GM21576 (cell line): Measurements from ENCODE around the gene IL13RA1.
"Not testable (repeated sequence)": the region's sequence is repeated elsewhere in the genome, so short reads cannot be mapped to it uniquely, and the experiment has no call there.

Experiments used
- ATAC-seq: cut with Tn5 transposase; IDR thresholded peaks from one replicate; pipeline ENCODE4 v1.9.1; 2021; ENCODE audit warnings: mild to moderate bottlenecking, moderate library complexity; ENCODE audit not compliant: unreplicated experiment

IL13RA1 gene

GRCh38 chrX:118726887-118727685 lies at the start of gene IL13RA1:
Gene IL13RA1, plus strand, starts transcription at chrX:118727606. Its CDS starts 33 bp downstream, at chrX:118727639.
- ATAC-seq = no peak

DNA sequence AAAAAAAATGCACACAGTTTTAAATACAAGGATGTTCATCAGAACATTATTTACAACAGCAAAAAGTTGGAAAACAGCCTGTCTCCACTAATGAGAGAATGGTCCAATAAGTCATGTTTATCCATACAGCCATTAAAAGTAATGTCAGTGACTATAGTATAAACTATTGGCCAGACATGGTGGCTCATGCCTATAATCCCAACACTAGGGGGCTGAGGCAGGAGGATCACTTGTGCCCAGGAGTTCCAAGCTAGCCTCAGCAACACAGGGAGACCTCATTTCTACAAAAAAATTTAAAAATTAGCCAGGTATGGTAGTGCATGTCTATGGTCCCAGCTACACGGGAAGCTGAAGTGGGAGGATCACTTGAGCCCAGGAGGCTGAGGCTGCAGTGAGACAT lies 48.1 kb upstream of the IL13RA1 start:
- no peak for ATAC-seq

DNA sequence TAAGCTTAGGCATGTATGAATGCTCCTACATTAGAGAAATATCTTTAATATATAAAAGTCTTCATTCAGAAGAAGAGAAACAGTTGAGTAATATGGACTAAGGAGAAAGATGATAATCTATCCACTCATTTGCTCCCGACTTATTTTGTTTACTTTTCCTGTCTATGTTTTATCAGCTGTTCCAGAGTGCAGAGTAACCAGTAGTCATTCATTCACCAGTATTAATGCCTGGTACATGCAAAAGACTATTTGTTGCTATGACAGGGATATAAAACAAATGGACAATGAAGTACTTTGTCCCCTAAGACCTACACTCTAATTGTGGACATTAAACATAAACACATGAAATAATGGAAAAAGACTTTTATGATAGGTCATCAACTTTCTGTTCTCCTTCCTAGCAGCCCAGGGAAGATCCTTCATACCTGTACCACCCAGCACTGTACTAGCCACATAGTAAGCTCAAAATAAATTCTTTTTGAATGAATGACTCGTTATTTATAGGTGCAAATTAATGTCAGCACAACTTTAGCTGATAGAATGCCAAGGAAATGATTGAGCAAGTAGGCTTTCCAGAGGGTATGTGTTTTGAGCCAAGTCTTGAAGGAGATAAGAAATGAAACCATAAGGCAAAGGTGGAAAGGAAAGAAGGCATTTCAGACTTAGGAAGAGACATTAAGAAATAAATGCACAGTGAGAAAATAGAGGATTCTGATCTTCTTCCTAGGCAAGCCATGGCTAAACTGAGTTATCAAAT lies 45.0 kb upstream of the IL13RA1 start:
- no peak for ATAC-seq

DNA sequence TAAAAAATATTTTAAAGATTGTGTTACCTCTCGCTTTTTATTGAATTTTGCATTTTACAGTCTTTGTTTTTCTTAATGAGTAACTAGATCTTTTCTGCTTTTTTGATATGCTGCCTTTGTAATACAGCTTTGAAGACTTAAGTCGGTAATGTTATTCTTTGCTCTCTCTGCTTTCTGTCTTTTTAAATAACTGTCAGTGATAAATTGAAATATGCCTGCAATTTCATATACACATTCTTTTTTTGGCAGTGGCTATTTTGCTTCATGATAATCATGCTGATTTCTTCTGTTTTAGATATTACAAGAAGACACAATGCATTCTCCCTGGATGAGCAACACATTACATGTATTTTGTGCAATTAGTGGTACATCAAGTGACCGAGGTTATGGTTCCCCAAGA lies 42.0 kb upstream of the IL13RA1 start:
- ATAC-seq = no peak

DNA sequence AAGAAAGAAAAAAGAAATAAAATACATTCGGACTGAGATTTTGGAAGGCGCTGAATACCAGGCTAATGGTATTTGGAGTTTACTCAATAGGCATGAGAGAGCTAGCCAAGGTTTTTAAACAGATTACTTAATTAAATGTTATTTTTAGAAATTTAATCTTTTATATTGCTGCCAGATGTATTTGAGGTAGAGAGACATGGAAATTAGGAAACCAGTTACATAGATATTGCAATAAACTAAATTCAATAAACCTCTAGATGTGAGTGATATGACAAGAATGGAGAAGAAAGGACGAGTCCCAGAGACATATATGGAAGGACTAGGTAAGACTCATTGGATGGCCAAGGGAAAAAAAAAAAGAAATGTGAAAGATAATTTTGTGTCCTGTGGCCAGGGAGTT lies 38.5 kb upstream of the IL13RA1 start:
- ATAC-seq = no peak

- no peak for ATAC-seq
Measured at GRCh38 chrX:118693843-118694242, 33.6 kb upstream of the IL13RA1 start.

DNA sequence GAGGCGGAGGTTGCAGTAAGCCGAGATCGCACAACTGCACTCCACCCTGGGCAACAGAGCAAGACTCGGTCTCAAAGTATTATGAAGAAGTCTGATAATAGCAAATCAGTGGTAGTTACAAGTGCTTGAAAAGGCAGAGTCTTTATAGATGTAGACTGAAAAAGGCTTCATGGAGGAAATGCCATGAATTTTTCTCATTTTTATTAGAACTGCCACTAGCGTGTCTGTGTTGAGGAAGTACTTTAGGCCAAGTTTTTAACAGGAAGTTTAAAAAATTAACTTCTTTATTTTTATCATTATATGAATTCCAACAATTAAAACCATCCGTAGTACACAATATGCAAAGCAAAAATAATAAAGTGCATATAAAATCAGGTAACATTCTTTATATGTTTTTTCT lies 32.8 kb upstream of the IL13RA1 start:
- no peak for ATAC-seq

DNA sequence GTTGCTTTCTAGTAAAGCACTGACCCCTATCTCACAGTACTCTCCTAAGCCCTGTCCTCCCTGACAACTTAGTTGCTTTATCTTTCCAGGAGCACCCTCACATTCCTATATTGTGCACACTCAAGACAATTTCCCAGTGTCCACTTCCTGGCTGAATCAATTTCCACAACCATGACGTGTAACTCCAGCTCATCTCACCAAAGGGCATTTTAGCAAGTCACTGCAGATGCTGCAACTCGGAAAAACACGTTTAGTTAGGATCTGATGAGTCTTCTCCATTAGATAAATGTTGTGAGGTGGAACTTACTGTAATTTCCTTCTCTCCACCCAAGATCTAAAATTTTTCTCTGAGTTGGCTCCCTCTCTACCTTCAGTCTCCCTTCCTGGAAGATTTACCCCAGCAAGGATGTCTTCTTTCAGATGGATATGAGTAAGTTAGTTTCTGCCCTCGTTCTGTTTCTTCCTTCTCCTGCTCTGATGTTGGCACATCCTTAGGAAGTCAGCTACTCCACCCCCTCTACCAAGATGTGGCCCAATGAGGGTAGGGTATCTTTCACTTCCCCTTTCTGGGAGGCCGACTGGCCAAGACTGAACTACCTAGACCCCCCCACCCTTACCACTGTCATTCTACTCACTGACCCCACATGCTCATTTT lies 28.8 kb upstream of the IL13RA1 start:
- ATAC-seq = no peak

DNA sequence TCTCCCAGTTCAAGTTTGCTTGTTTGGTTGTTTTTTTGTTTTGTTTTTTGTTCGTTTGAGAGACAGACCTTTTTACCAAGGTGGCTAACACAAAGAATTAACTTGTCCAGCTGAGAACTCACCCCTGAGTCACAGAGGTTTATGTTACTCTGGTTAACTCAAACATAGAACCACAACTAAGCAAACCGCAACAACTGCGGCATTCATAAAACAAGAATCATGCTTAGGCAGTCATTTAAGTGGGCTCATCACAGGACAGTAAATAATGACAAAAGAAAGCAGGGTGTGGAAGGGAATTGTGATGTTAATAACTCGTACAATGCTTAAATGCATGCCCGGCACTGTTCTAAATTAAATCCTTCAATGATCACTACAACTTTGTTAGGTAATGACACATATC lies 24.7 kb upstream of the IL13RA1 start:
- no peak for ATAC-seq

- ATAC-seq = no peak
Measured at GRCh38 chrX:118706681-118707080, 20.7 kb upstream of the IL13RA1 start.

GRCh38 chrX:118714521-118714920 lies 12.9 kb upstream of the IL13RA1 start:
- ATAC-seq = no peak

- ATAC-seq = not testable (repeated sequence)
Measured at GRCh38 chrX:118715917-118716316, 11.5 kb upstream of the IL13RA1 start.

DNA sequence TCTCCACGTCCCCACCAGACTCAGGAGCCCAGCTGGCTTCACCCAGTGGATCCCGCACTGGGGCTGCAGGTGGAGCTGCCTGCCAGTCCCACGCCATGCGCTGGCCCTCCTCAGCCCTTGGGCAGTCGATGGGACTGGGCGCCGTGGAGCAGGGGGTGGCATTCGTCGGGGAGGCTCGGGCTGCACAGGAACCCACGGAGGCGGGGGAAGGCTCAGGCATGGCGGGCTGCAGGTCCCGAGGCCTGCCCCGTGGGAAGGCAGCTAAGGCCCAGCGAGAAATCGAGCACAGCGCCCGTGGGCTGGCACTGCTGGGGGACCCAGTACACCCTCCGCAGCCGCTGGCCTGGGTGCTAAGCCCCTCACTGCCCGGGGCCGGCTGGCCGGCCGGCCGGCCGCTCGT lies 10.6 kb upstream of the IL13RA1 start:
- ATAC-seq = not testable (repeated sequence)

DNA sequence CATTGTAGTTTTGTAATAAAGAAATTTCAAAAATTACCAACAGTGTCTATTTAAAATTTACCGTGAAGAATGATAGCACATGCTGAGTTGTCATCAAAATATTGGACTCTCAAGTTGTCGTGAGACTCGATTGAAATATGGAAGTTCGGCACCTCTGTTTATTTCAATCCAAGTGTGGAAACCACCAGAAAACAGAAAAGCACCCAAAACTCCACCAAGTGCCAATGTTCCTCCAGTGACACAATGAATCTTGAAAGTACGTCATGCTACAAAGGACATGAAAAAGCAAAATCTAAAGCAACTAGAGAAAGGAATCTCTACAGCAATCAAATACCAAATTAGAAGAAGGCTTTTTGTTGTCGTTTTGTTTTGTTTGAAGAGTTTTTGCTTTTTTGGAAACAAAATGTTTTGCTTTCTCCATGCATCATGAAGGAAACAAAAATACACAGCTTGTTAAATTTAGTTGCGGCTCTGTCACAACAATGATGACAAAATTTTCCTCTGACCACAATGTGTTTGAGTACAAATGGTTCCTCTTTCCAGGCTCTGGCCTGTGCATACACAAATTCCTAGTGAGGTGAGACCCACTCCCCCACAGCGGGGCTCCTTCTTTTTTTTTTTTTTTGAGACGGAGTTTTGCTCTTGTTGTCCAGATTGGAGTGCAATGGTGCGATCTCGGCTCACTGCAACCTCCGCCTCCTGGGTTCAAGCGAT lies 9.6 kb upstream of the IL13RA1 start:
- ATAC-seq = no peak

- no peak for ATAC-seq
Measured at GRCh38 chrX:118718737-118719136, 8.7 kb upstream of the IL13RA1 start.

- no peak for ATAC-seq
Measured at GRCh38 chrX:118720058-118720707, 7.2 kb upstream of the IL13RA1 start.

DNA sequence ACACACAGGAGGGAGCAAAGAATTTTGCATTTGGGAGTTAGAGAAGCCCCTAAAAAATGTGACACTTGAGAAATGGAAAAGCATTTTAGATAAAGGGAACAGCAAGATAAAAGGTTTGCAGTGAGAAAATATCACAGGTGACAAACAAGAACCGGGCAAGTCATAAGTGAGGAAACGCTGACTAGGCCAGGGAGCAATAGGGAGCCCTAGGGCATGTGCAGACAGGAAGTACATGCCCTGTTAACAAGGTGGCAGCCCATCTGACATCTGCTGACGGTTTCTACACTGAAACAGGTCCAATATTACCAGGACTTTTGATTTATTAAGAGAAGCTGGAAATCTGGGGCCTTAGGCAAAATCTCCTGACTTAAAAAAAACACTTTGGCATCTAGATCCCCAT lies 4.0 kb upstream of the IL13RA1 start:
- no peak for ATAC-seq

DNA sequence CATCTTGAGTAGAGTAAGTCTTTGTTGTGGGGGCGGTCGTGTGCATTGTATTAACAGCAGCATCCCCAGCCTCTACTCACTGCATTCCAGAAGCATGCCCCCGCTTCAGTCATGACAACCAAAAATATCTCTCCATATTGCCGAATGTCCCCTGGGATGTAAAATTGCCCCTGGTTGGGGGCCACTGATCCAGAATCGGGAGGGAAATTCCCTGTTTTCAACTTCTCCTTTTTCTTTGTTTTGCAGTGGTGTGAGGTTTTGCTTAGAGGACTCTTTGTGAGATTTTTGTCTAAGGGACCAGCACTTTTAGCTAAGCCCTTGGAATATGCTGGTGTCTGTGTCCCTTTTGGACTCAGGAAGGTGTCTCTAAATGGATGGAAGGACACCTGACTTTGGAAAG lies 3.0 kb upstream of the IL13RA1 start:
- ATAC-seq = no peak

DNA sequence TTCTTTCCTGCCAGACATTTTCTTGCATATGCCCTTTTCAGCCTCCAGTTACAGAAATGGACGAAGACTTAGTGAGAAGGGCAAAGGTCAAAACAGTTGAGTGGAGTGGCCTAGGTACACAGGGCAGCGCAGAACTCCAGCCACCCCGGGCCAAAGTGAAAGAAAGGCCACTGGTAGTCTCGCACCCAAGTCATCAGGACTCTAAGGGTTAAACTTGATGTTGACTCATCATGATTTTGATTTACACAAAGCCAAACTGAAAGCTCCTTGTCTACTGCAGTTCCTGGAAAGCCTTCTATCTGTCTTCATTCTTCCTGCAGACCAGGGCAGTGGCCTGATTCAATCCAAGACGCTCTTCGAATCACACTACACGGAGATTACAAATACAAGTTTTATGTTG lies 2.6 kb upstream of the IL13RA1 start:
- no peak for ATAC-seq

DNA sequence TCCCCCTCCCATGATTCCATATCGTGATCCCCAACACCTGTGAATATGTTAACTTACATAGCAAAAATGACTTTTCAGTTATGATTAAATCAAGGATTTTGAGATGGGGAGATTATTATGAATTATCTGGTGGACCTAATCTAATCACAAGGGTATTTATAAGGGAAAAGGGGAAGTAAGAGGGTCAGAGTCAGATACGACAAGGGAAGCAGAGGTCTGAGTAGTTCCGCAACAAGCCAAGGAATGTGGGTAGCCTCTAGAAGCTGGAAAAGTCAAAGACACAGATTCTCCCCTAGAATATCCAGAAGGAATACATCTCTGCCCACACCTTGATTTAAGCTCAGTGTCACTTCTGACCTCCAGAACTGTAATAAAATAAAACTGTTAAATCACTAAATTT lies 1.0 kb upstream of the IL13RA1 start:
- ATAC-seq = no peak
